ENCODE measurements around the gene ALG8.

Gene ALG8

GRCh38 chr11:78054971-78055370 is 84.5 kb downstream of the ALG8 start:
- no peak for ATAC-seq (replicated peaks; ENCODE audit: extremely low read depth, poor library complexity, severe bottlenecking)
- H3K27me3 Mint-ChIP-seq: no peaks in the 10 kb centered on the region
- no peak overlapping the region for H3K27ac Mint-ChIP-seq (ENCODE audit: low read depth)
- no peaks in the 10 kb centered on the region for H3K4me1 Mint-ChIP-seq
- no peaks in the 10 kb centered on the region for H3K9me3 Mint-ChIP-seq
- DNase-seq (ENCODE audit: low spot score in 2 of 2): no peak
- H3K4me3 Mint-ChIP-seq: no peak overlapping the region
- H3K36me3 Mint-ChIP-seq (ENCODE audit: insufficient read depth): no peaks in the 10 kb centered on the region

GRCh38 chr11:78050964-78051831 is 88.2 kb downstream of the ALG8 start:
- H3K27ac Mint-ChIP-seq (ENCODE audit: low read depth): no peak overlapping the region
- no peak overlapping the region for H3K4me3 Mint-ChIP-seq
- H3K4me1 Mint-ChIP-seq: peaks cover 3% of the 10 kb centered on the region
- no peaks in the 10 kb centered on the region for H3K9me3 Mint-ChIP-seq
- no peaks in the 10 kb centered on the region for H3K27me3 Mint-ChIP-seq
- no peak for ATAC-seq (replicated peaks; ENCODE audit: extremely low read depth, poor library complexity, severe bottlenecking)
- no peaks in the 10 kb centered on the region for H3K36me3 Mint-ChIP-seq (ENCODE audit: insufficient read depth)
- no peak for DNase-seq (ENCODE audit: low spot score in 2 of 2)
